Measurements from ENCODE around the gene FAM161B.

DNA sequence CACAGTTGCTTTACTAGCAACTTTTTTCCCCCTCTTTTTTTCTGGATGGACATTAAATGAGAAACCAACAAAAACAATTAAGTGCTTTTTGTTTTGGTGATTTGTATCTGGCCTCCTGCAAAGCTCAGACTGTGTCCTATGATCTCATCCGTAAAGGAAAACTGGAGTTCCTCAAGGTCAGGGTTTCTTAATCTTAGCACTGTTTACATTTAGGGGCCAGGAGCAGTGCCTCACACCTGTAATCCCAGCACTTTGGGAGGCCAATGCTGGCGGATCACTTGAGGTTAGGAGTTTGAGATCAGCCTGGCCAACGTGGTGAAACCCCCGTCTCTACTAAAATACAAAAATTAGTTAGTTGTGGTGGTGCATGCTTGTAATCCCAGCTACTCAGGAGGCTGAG is 41.2 kb upstream of the FAM161B start:
- TF ChIP-seq, protein P1, sequence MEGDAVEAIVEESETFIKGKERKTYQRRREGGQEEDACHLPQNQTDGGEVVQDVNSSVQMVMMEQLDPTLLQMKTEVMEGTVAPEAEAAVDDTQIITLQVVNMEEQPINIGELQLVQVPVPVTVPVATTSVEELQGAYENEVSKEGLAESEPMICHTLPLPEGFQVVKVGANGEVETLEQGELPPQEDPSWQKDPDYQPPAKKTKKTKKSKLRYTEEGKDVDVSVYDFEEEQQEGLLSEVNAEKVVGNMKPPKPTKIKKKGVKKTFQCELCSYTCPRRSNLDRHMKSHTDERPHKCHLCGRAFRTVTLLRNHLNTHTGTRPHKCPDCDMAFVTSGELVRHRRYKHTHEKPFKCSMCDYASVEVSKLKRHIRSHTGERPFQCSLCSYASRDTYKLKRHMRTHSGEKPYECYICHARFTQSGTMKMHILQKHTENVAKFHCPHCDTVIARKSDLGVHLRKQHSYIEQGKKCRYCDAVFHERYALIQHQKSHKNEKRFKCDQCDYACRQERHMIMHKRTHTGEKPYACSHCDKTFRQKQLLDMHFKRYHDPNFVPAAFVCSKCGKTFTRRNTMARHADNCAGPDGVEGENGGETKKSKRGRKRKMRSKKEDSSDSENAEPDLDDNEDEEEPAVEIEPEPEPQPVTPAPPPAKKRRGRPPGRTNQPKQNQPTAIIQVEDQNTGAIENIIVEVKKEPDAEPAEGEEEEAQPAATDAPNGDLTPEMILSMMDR (IDR thresholded peaks at IDR 0.05) = no peak
- TF ChIP-seq POLR2A (IDR thresholded peaks at IDR 0.05) = no peak
